OCI-LY1 (cell line): Measurements from ENCODE around the gene ACO2.

Source experiments
- H2AFZ ChIP-seq: fragments of 200-600 bp; sonication (generic), shearing (Covaris generic); 2 replicates; pipeline ENCODE4 v1.6.0; 2014; ENCODE audit warnings: antibody characterized with exemption, mild to moderate bottlenecking, low read length
- H3F3A ChIP-seq: fragments of 200-600 bp; sonication (generic), shearing (Covaris generic); 2 replicates; pipeline ENCODE4 v1.6.0; 2014; ENCODE audit warnings: mild to moderate bottlenecking, antibody characterized with exemption, low read length, moderate library complexity; ENCODE audit not compliant: insufficient read depth
- H3K27ac ChIP-seq: fragments of 200-600 bp; sonication (generic); 2 replicates; pipeline ENCODE4 v1.5.1; 2014; ENCODE audit warnings: low read length, mixed run types, mild to moderate bottlenecking, low read depth; ENCODE audit not compliant: poor library complexity, severe bottlenecking
- H3K27me3 ChIP-seq: fragments of 200-600 bp; sonication (generic); 2 replicates; pipeline ENCODE4 v1.6.0; 2014; ENCODE audit warnings: antibody characterized with exemption, mild to moderate bottlenecking, low read length, moderate library complexity; ENCODE audit not compliant: insufficient read depth
- H3K36me3 ChIP-seq: fragments of 200-600 bp; sonication (generic); 2 replicates; pipeline ENCODE4 v1.6.1; 2014; ENCODE audit warnings: mild to moderate bottlenecking, antibody characterized with exemption, low read length, moderate library complexity, mixed read lengths; ENCODE audit not compliant: insufficient read depth
- H3K4me1 ChIP-seq: fragments of 200-600 bp; sonication (generic); 2 replicates; pipeline ENCODE4 v1.5.1; 2014; ENCODE audit warnings: mild to moderate bottlenecking, low read length, moderate library complexity; ENCODE audit not compliant: insufficient read depth, severe bottlenecking
- H3K4me2 ChIP-seq: fragments of 200-600 bp; sonication (generic), shearing (Covaris generic); 2 replicates; pipeline ENCODE4 v1.6.1; 2014; ENCODE audit warnings: low read length
- H3K4me3 ChIP-seq: fragments of 200-600 bp; sonication (generic); 2 replicates; pipeline ENCODE4 v1.5.1; 2014; ENCODE audit warnings: low read length, low read depth, mild to moderate bottlenecking, mixed read lengths; ENCODE audit not compliant: poor library complexity, severe bottlenecking
- H3K79me2 ChIP-seq: fragments of 200-600 bp; shearing (Covaris generic); 2 replicates; pipeline ENCODE4 v1.6.1; 2016; ENCODE audit warnings: mixed run types, low read length, mixed read lengths; ENCODE audit not compliant: insufficient read depth
- H3K9ac ChIP-seq: fragments of 200-600 bp; sonication (generic), shearing (Covaris generic); 2 replicates; pipeline ENCODE4 v1.6.1; 2014; ENCODE audit warnings: mild to moderate bottlenecking, low read length, mixed read lengths
- H3K9me2 ChIP-seq: fragments of 200-600 bp; sonication (generic), shearing (Covaris generic); 2 replicates; pipeline ENCODE4 v1.6.1; 2014; ENCODE audit warnings: low read depth, mild to moderate bottlenecking, low read length, mixed read lengths
- H3K9me3 ChIP-seq: fragments of 200-600 bp; shearing (Covaris generic); 2 replicates; pipeline ENCODE4 v1.6.1; 2014; ENCODE audit warnings: low read length, mixed read lengths
- H4K20me1 ChIP-seq: fragments of 200-600 bp; sonication (generic), shearing (Covaris generic); 2 replicates; pipeline ENCODE4 v1.6.0; 2016; ENCODE audit warnings: mild to moderate bottlenecking, low read length; ENCODE audit not compliant: insufficient read depth
- CTCF ChIP-seq: fragments of 200-600 bp; sonication (generic), shearing (Covaris generic); IDR thresholded peaks from 2 replicates; pipeline ENCODE4 v1.5.1; 2017; ENCODE audit warnings: mild to moderate bottlenecking, antibody characterized with exemption, low read length, moderate library complexity, mixed read lengths
- EZH2 ChIP-seq: fragments of 200-600 bp; sonication (generic), shearing (Covaris generic); IDR thresholded peaks from 2 replicates; pipeline ENCODE4 v1.8.0; 2017; ENCODE audit warnings: borderline replicate concordance, mixed run types, mild to moderate bottlenecking, antibody characterized with exemption, low read length, moderate library complexity, mixed read lengths

ACO2 gene

DNA sequence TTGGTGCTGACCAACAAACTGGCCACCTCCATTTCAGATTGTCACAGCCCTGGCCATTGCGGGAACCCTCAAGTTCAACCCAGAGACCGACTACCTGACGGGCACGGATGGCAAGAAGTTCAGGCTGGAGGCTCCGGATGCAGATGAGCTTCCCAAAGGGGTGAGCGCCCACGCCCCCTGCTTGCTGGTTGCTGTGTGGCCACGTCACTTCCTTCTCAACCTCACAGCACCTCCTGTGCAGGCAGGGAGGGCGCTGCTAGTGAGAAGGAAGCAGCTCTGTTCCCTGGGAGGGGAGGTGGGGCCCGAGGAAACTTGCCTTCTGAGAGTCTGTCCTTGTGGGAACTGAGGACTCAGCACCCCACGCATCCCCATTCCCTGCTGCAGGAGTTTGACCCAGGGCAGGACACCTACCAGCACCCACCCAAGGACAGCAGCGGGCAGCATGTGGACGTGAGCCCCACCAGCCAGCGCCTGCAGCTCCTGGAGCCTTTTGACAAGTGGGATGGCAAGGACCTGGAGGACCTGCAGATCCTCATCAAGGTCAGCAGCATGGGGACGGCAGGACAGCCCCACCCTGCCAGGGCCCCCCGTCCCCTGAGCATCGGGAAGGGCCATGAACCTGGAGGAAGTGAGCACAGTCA, 56.0 kb downstream of the ACO2 start:
- Histone ChIP-seq H3K27ac (no peak overlapping the region), H3K4me2 (no peak overlapping the region), H3K9me2 (no peaks in the 10 kb centered on the region), H3K9ac (no peak overlapping the region), H3K79me2 (no peaks in the 10 kb centered on the region), H4K20me1 (no peaks in the 10 kb centered on the region), H3K4me3 (no peak overlapping the region), H3K36me3 (peaks cover 69% of the 10 kb centered on the region), H3F3A (no peaks in the 10 kb centered on the region), H2AFZ (no peak overlapping the region), H3K4me1 (peaks cover 7% of the 10 kb centered on the region), H3K27me3 (no peaks in the 10 kb centered on the region), H3K9me3 (no peaks in the 10 kb centered on the region)
- TF ChIP-seq EZH2 (no peak), CTCF (no peak)

DNA sequence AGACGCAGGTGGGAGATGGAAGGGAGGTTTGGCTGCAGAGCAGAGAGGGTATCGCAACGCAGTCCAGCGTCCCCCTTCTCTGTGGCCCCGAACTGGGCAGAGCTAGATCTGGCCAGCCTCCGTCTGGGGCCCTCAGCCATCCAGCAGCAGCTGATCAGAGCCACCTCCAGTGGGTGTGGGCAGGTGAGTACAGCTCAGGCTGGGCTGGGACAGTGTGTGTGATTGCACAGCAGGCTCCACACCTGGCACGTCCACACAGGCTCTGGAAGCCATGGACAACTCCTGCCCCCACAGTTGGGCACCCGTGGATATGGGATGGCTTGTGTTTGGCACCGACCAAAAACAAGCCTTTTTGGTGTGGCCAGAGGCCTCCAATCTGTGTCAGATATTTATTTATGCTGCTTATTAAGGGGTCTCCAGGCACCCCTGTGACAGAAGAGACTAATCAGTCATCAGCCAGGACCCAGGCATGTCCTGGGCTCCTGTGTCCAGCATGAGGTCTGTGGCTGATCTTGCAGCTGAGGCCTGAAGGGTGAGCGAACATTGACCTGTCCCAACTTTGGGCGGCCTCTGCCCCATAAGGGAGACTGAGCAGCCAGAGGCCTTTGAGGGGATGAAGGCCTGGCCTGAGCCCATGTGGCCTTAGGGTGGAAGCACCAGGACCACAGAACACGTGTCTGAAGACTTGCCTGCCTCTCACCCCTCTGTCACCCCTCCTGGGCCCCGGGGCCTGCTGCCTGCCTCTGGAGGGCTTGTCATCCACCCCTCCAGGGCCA, 56.7 kb downstream of the ACO2 start:
- Histone ChIP-seq H3K4me3 (no peak overlapping the region), H3K27me3 (no peaks in the 10 kb centered on the region), H3K9me2 (no peaks in the 10 kb centered on the region), H3K36me3 (peaks cover 76% of the 10 kb centered on the region), H3F3A (no peaks in the 10 kb centered on the region), H3K9ac (no peak overlapping the region), H4K20me1 (no peaks in the 10 kb centered on the region), H3K79me2 (no peaks in the 10 kb centered on the region), H2AFZ (no peak overlapping the region), H3K9me3 (no peaks in the 10 kb centered on the region), H3K4me1 (peaks cover 7% of the 10 kb centered on the region), H3K4me2 (no peak overlapping the region), H3K27ac (no peak overlapping the region)
- TF ChIP-seq EZH2 (no peak), CTCF (no peak)

- Histone ChIP-seq H3K9ac (no peak overlapping the region), H3K79me2 (no peaks in the 10 kb centered on the region), H3K27me3 (no peaks in the 10 kb centered on the region), H3K9me2 (no peaks in the 10 kb centered on the region), H3K9me3 (no peaks in the 10 kb centered on the region), H3K27ac (no peak overlapping the region), H4K20me1 (no peaks in the 10 kb centered on the region), H3K4me3 (no peak overlapping the region), H3F3A (no peaks in the 10 kb centered on the region), H3K4me1 (peaks cover 7% of the 10 kb centered on the region), H3K4me2 (no peak overlapping the region), H3K36me3 (peaks cover 83% of the 10 kb centered on the region), H2AFZ (no peak overlapping the region)
- TF ChIP-seq EZH2 (no peak), CTCF (no peak)
Observed at GRCh38 chr22:41526226-41526829, 57.4 kb downstream of the ACO2 start.
